ENCODE results near the gene BRPF1.

GRCh38 chr3:9779721-9780457 lies 48.4 kb downstream of the BRPF1 start:
- TF ChIP-seq CTCF (IDR thresholded peaks at IDR 0.05; ENCODE audit: insufficient read depth, low read length) (no peak), REST (IDR thresholded peaks at IDR 0.05; ENCODE audit: insufficient replicate concordance, low read depth) (no peak), POLR2AphosphoS5 (IDR thresholded peaks at IDR 0.05; ENCODE audit: low read depth) (peak; percentile 51), GABPA (IDR thresholded peaks at IDR 0.05; ENCODE audit: low read depth) (peak; percentile 5; the same call in 1 of the 2 replicates), SPI1 (IDR thresholded peaks at IDR 0.05; ENCODE audit: borderline replicate concordance, low read depth) (peak; percentile 78)
